Fibroblast of gingiva (primary cell): Measurements from ENCODE around the gene FKBP1A.

Experiments
- DNase-seq: peaks from one replicate; pipeline ENCODE4 v3.0.0-alpha.2; 2011; ENCODE audit warnings: low read depth

Gene FKBP1A

GRCh38 chr20:1392693-1393506 is at the start of gene FKBP1A:
Gene FKBP1A, minus strand, starts transcription at chr20:1393054. Its CDS starts 56 bp downstream, at chr20:1392998.
- DNase-seq = peak; percentile 90

DNA sequence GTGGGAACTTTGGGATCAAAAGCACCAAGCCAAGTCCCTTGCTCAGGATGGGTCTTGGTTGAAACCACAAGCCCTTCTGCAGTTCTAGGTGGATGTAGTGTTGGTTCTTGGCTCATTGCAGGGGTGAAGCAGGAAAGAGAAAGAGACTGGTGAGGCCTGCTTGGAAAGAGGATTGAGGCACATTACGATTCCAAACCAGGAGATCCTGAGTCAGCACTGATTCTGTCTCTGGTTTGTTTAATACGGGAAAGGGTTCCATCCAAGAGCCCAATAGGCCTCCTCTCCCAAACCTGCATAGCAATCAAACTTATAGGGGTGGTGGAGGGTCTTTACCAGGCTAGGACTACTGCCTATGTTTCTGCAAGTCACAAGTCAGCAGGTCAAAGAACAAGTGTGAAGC is 49.5 kb upstream of the FKBP1A start:
- DNase-seq = no peak

GRCh38 chr20:1441133-1441532 is 48.3 kb upstream of the FKBP1A start:
- no peak for DNase-seq

DNA sequence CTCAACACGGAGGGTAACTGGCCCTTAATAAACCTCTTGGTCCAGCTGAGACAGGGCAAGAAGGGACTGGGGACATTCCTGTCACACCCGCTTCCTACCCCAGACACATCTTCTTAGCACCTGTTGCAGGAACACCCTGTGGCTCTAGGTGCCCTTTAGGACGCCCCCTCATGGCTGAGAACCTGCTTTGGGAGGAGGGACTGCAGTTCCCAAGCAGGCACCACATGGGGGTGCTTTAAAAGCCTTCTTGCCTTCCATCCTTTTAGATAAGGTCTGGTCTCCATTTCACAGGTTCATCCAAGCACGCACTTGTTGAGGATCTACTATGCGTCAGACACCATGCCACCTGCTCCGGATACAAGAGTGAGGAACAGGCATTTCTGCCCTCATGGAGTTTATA is 47.2 kb upstream of the FKBP1A start:
- no peak for DNase-seq

- DNase-seq = no peak
Observed at GRCh38 chr20:1438361-1438760, 45.5 kb upstream of the FKBP1A start.

DNA sequence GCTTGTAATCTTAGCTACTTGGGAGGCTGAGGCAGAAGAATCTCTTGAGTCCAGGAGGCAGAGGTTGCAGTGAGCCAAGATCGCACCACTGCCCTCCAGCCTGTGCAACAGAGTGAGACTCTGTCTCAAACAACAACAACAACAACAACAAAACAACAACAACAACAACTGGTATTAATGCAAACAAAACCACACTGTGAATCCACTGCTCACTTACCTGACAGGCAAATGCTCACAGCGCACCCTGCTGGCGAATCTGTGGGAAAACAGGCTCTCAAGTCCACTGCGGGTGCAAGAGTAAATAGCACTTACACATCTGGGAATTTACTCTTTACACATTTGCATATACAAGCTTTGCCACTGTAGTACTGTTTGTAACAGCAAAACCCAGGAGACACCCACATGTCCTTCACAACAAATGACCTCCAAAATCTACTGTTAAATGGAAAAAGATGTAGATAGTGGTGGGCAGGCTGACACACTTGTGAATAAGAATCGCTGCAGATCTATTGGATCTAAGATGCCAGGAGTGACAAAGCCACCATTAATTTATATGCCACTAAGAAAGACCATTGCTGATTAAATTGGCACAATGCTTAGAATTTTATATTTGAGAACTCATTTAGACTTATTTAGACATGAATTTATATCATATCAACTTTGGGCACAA is 44.5 kb upstream of the FKBP1A start:
- peak; percentile 75 for DNase-seq

DNA sequence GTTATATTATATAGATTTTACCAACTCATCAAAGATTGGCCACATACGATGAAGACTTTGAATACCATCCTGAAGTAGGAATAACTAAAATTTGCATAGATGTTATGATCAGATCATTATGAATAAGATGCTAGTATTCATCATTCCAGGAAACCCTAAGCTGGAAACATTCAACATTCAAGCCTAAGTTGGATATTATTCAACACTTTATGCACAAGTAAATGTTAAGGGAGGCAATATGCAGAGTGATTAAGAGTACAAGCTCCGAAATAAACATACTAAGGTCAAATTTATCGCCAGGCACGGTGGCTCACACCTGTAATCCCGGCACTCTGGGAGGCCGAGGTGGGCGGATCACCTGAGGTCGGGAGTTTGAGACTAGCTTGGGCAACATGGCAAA is 43.4 kb upstream of the FKBP1A start:
- DNase-seq = no peak

DNA sequence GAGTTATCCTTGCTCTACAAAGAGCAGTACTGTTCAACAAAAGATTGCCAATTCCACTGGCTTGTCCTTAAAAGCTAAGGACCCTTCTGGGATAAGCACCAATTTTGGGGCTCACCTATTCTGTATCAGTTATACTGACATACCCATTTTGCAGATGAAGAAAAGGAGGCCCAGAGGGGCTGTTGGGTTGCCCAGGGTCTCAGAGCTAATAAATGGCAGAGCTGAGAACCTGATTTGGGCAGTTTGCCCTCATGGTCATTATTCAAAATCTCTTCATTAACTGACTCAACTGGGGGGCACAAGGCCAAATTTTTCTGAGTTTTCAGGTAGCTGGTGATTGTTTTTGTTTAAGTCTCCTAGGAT is 42.5 kb upstream of the FKBP1A start:
- DNase-seq = no peak

DNA sequence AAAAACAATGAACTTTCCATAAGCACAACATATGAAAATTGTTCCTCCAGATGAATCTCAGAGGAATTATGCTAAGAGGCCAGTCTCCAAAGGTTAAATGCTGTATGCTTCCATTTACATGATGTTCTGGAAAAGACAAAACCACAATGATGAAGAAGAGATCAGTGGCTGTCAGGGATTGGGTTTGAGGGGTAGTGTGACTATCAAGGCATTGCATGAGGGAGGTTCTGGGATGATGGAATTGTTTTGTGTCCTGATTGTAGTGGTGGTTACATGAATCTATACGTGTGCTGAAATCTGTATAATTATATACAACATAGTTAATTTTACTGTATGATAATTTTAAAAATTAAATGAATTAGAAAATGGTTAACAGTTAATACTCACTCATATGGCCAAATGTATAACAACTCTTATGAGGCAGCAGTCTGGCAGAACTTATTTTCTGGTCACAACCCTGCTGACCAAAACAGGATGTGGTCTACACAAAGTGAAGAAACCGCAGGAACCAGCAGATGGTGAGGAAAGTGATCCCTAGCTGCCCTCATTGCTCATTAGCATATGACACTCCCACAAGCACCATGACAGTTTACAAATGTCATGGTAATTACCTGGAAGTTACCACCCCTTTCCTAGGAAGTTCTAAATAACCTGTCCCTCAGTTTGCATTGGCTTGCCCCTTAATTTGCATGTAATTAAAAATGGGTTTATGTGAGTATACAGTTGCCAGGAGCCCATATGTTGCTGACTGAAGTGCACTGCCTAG is 41.9 kb upstream of the FKBP1A start:
- DNase-seq = peak; percentile 90

- DNase-seq = no peak
Observed at GRCh38 chr20:1431158-1431557, 38.3 kb upstream of the FKBP1A start.

DNA sequence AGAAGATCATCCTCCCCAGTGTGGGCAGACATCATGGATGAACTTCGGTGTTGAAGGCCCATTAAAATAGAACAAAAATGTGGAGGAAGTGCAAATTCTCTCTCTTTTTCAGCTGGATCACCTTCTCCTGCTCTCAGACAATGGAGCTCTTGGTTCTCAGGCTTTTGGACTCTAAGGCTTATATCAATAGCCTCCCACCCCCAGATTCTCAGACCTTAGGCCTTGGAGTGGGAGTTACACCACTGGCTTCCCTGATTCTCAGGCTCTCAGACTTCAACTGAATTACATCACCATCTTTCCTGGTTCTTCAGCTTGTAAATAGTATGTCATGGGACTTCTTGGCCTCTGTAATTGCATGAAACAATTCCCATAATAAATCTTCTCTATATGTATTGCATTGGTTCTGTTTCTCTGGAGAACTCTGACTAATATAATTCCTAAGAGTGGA is 37.2 kb upstream of the FKBP1A start:
- peak; percentile 88 for DNase-seq

GRCh38 chr20:1429143-1429728 is 36.4 kb upstream of the FKBP1A start:
- DNase-seq = no peak

DNA sequence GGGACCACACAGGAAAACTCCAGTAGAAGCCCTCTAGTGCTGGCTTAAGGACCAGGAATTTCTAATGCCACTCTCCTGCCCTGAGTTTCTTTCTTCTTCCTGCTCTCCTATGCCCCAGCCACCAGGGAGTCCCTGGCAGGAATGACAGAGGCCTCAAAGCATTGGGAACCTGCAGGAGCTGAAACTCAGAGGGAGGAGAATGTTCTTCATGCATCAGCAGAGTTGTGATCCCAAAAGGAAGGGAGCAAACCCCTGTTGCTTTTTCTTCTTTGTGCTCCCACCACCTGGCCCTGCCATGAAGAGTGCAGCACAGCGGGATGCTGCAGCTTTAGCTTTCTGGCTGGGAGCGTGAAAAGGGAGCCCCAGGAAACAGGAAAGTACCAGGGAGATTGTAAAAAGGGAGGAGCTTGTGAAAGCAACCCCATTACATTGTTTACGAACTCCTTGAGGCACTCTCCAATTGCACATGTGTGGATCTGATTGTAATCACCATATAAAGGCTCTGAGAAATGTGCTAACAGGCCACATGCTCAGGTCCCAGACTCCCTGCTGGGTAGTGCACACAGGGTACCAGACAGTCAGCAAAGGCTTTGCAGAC is 34.7 kb upstream of the FKBP1A start:
- peak; percentile 42 for DNase-seq

GRCh38 chr20:1426231-1426849 is 33.5 kb upstream of the FKBP1A start:
- DNase-seq = no peak

DNA sequence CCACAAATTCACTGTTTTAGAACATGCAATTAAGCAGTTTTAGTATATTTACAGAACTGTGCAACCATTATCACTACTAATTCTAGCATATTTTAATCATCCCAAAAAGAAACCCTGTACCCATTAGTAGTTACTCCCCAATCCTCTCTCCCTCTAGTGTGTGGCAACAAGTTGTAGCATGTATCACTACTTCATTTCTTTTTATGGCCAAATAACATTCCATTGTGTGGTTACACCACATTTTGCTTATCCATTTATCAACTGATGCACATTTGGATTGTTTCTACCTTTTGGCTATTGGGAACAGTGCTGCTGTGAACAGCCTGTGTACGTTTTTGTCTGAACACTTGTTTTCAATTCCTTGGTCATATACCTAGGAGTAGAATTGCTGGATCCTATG is 31.5 kb upstream of the FKBP1A start:
- DNase-seq = no peak

GRCh38 chr20:1423625-1424106 is 30.8 kb upstream of the FKBP1A start:
- DNase-seq = peak; percentile 76

DNA sequence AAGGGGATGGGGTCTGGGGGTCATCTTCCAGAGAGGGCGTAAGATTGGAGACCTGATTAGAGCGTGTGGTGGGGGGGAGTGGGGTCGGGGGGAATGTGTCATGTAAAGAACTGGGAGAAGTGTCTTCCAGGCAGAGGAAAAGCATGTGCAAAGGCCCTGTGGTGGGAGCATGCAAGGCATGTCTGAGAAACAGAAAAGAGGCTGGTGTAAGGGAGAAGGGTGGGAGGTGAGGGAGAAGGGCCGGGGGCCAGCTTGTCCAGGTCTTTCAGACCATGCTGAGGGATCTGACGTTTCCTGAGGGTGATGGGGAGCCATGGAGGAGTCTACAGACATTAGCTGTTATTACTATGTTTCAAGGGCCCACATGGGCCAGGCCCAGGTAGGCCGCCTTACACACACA is 30.4 kb upstream of the FKBP1A start:
- DNase-seq = no peak

DNA sequence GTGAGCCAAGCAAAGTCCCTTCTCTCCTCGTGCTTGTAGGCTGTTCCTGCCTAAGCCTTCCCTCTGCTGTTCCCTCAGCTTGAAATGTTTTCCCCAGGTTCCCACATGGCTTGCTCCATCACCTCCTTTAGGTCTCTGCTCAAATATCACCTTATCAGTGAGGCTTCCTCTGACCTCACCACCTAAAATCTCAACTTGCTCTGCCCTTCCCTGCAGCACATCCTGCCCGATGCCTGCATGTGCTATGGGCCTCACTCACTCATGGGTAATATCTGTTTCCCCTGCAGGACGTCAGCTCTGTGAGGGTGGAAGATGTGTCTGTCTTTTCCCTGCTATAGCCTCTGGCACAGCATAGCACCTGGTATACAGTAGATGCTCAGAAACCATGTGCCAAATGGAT is 29.9 kb upstream of the FKBP1A start:
- no peak for DNase-seq

DNA sequence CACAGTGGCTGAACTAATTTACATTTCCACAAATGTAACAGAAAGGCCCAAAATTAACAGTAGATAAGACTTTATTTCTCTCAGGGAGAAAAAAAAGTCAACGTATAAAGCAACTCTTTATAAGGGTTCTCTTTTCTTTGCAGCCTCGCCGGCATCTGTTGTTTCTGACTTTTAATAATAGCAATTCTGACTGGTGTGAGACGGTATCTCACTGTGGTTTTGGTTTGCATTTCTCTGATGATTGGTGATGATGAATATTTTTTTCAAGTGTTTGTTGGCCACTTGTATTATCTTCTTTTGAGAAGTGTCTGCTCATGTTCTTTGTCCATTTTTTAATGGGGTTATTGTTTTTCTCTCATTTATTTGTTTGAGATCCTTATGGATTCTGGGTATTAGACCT is 27.2 kb upstream of the FKBP1A start:
- no peak for DNase-seq

- DNase-seq = peak; percentile 86
Observed at GRCh38 chr20:1418350-1418749, 25.5 kb upstream of the FKBP1A start.

DNA sequence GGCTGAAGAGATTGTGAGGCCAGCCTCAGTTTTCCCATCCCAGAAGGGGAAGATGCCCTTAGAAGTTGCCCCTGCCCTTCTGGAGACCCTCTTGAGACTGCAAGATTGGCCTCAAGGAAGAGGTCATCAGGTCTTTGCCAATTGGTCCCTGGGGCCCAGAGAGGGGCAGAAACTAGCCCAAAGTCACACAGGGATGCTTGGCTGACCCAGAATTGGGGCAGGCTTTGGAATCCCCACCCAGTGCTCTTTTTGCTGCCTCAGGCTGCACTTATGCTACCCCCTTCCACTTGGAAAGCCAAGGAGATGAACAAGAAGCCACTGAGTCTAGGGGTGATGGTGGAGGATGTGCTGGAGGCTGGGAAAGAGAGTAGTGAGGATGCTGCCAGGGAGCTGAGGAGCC is 24.9 kb upstream of the FKBP1A start:
- DNase-seq = no peak
